ENCODE measurements around the gene IPPK.
"Not testable (repeated sequence)": the region's sequence is repeated elsewhere in the genome, so short reads cannot be mapped to it uniquely, and the experiment has no call there.

The IPPK gene

GRCh38 chr9:92595075-92595474 lies 74.9 kb downstream of the IPPK start:
- not testable (repeated sequence) for DNase-seq (ENCODE audit: low read depth)

GRCh38 chr9:92592946-92593861 lies 76.7 kb downstream of the IPPK start:
- DNase-seq (ENCODE audit: low read depth) = no peak

- DNase-seq (ENCODE audit: low read depth) = no peak
These were observed 77.4 kb downstream of the IPPK start for GRCh38 chr9:92592537-92592936.

- no peak for DNase-seq (ENCODE audit: low read depth)
These were observed 79.6 kb downstream of the IPPK start for GRCh38 chr9:92590377-92590776.

GRCh38 chr9:92589923-92590322 lies 80.0 kb downstream of the IPPK start:
- no peak for DNase-seq (ENCODE audit: low read depth)

DNA sequence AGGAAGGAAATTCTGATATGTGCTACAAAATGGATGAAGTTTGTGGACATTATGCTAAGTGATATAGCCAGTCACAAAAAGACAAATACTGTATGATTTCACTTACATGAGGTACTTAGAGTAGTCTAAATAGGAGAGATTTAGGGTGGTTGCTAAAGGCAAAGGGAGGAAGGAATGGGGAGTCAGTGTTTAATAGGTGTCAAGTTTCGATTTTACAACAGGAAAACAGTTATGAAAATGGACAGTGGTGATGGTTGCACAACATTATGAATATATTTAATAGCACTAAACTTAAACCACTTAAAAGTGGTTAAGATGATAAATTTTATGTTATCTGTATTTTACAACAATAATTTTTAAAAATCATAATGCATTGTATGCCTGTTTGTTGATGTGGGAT lies 93.8 kb downstream of the IPPK start:
- DNase-seq (ENCODE audit: low read depth) = no peak

- not testable (repeated sequence) for DNase-seq (ENCODE audit: low read depth)
These were observed 96.3 kb downstream of the IPPK start for GRCh38 chr9:92573612-92574011.

GRCh38 chr9:92571871-92572270 lies 98.1 kb downstream of the IPPK start:
- not testable (repeated sequence) for DNase-seq (ENCODE audit: low read depth)

DNA sequence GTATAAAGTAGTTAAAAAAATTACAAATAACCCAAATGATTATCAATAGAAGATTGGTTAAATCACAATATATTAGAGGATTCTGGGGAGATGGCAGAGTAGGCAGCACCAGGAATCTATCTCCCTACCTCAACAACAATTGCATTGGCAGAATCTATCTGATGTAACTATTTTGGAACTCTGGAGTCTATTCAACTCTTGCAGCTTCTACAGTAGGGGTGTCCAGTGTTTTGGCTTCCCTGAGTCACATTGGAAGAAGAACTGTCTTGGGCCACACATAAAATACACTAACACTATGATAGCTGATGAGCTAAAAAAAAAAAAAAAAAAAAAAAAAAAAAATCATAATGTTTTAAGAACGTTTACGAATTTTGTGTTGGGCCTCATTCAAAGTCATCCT lies 104.9 kb downstream of the IPPK start:
- DNase-seq (ENCODE audit: low read depth) = no peak

DNA sequence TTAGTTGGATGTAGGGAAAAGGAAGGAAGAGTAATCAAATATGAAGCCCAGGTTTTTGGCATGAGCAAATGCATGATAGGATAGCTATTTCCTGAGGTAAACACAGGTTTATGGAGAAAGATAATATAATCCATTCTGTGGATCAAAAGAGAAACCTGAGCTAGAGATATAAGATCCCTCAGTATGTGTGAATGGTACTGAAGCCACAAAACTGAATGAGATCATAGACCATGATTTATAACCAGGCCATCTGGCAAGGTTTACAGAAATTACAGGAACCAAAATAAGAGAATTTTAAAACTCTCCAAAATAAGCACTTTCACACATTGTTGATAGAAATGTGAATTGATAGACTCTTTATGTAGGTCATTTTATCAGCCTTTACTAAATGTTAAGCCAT lies 105.4 kb downstream of the IPPK start:
- no peak for DNase-seq (ENCODE audit: low read depth)

Data from activated T-cell treated with anti-CD3 and anti-CD28 coated beads for 48 hours (primary cell).